ENCODE data around the gene ASPSCR1.

- TF ChIP-seq CTCF (conservative IDR thresholded peaks at IDR 0.05; ENCODE audit: low read length) (no peak), EZH2phosphoT487 (IDR thresholded peaks at IDR 0.05; ENCODE audit: borderline replicate concordance, low read depth, low read length) (no peak)
Measured at GRCh38 chr17:81994593-81995462, 17.4 kb downstream of the ASPSCR1 start.
